Measurements from ENCODE around the gene TRIP6.
"Not testable (repeated sequence)": the region's sequence is repeated elsewhere in the genome, so short reads cannot be mapped to it uniquely, and the experiment has no call there.

The TRIP6 gene

DNA sequence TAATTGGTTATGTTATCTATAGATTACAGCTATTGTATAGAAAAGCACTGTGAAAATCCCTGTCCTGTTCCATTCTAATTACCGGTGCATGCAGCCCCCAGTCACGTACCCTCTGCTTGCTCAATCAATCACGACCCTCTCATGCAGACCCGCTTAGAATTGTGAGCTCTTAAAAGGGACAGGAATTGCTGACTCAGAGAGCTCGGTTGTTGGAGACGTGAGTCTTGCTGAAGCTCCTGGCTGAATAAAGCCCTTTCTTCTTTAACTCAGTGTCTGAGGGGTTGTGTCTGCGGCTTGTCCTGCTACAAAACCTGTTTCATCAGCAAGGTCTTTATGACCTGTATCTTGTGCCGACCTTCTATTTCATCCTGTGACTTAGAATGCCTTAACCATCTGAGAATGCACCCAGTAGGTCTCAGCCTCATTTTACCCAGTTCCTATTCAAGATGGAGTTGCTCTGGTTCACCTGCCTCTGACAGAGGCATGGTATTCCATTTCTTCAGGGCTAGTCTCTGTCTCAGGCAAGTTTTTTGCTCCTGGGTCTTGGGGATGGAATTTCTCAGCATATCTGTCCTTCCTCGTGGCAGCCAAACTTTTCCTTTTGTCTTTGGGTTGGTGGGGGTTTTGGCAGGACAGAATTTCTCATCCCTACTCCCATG, 52.7 kb downstream of the TRIP6 start:
- DNase-seq = not testable (repeated sequence)

DNA sequence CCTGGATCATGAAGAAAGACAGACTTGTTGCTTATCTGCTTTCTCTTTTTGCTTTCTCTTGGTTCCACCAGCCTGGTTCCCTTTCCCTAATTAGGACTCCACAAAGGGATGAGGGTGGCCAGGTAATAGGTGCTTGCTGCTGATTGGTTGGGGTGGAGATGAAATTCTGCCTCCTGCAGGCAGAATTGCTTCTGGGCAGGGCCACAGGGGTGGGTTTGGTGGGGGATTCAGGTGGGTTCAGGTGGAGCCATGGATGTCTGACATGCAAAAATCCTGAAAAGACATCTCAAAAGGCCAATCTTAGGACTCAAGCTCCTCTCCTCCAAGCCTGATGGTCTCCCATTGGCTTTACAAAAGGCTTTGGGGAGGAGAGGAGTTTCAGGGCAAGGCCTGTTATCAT, 53.9 kb downstream of the TRIP6 start:
- DNase-seq = no peak
